HL-60/S4 (cell line): ENCODE results near the gene KRTAP4-4.
"Not testable (repeated sequence)": the region's sequence is repeated elsewhere in the genome, so short reads cannot be mapped to it uniquely, and the experiment has no call there.

Source experiments
- in situ Hi-C: fragments of 300-500 bp; cut with MboI; formaldehyde crosslinking; loops from 2 replicates; pipeline ENCODE4 v1.14.3; 2022; ENCODE audit warnings: low sequenced_read_pairs

KRTAP4-4 gene

DNA sequence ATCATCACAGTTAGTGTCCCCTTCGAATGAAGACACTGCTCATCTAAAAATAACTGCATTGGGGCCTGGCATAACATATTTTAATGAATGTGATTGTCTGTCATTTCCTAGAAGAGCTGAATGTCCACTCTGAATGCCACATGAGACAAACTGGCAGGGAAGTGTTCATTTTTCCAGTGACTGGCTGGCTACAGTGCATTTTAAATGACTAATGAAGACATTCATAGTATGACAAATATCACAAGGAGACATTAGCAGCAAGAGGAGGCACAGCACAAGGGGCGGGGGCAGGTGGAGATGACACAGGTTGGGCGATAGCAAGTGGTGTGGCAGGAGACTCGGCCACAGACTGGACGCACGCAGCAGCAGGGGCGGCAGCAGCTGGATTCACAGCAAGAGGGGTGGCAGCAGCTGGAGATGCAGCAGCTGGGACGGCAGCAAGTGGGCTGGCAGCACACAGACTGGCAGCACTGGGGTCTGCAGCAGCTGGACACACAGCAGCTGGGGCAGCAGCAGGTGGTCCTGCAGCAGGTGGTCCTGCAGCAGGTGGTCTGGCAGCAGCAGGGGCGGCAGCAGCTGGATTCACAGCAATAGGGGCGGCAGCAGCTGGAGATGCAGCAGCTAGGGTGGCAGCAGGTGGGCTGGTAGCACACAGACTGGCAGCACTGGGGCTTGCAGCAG lies 11.4 kb downstream of the KRTAP4-4 start:
- in situ Hi-C loops, result not testable (repeated sequence)

DNA sequence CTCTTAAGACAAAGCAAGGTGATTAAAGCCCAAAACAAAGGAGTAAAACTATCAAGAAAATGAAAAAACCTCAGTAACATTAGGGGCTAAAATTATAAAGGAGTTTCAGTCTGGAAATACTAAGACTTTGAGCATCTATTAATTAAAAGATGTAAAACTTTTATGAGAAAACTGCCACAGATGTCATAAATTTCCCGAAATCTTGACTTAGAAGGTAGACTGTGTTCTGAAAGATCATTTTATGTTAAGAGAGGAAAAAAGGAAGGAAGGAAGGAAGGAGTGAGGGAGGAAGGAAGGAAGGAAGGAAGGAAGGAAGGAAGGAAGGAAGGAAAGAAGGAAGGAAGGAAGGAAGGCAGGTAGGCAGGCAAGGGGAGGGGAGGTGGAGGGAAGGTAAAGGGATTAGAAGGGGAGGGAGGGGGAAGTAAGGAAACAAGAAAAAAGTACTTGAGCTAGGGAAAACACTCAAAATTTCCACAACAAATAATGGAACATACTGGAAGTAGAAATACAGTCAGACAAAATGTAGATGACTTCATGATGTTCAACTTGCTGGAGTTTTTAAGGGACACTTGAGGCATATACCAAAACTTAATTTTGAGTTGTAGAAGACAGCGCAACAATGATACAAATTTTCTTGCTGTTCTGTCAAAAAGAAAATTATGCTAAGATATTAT lies 12.9 kb downstream of the KRTAP4-4 start:
- in situ Hi-C loops, result no loop called here

GRCh38 chr17:41145261-41145660 lies 15.3 kb downstream of the KRTAP4-4 start:
- in situ Hi-C loops, result no loop called here

- in situ Hi-C loops, result no loop called here
Observed at GRCh38 chr17:41144846-41145245, 15.7 kb downstream of the KRTAP4-4 start.

DNA sequence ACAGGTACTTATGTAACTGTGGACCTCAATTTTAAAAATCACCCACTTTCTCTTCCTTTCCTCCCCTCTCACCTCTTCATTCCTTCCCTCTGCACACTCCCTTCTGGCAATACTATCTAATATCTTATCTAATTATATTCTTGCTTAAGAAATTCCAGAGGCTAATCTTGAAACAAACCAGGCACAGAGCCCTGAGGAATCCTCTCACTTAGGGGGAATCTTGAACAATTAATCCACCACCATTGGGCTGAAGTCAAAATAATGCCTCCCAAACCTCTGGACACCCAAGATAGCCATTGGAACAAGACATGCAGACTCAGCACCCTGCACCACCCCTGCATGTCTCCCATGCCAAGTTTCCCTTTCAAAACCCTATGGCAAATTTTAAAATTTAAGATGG lies 19.2 kb downstream of the KRTAP4-4 start:
- in situ Hi-C loops, result no loop called here

- in situ Hi-C loops, result no loop called here
Observed at GRCh38 chr17:41140360-41141131, 20.0 kb downstream of the KRTAP4-4 start, which contains the start of gene KRTAP4-6. Gene KRTAP4-6 (minus strand): TSS chr17:41140544. CDS start chr17:41140487, 57 bp downstream.

GRCh38 chr17:41139865-41140264 lies 20.7 kb downstream of the KRTAP4-4 start:
- in situ Hi-C loops, result not testable (repeated sequence)

GRCh38 chr17:41133880-41134735 lies 26.4 kb downstream of the KRTAP4-4 start:
- in situ Hi-C loops, result no loop called here

DNA sequence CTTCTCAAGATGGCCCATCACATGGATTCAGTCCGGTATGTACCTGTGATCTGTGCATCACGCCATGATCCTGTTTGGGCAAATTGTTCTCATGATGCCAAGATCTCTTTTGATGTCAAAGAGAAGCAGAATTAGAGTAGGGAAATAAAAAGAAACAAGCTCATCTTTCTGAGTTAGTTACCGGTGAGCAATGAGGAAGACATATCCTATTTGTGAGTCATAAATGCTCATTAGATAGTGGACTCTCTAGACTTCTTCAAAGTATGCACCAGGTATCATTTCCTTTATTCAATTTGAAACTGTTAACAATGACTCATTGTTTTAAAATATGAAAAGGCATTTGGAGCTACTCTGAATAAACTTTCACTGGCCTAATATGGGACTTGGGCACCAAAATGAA lies 28.6 kb downstream of the KRTAP4-4 start:
- in situ Hi-C loops, result no loop called here

DNA sequence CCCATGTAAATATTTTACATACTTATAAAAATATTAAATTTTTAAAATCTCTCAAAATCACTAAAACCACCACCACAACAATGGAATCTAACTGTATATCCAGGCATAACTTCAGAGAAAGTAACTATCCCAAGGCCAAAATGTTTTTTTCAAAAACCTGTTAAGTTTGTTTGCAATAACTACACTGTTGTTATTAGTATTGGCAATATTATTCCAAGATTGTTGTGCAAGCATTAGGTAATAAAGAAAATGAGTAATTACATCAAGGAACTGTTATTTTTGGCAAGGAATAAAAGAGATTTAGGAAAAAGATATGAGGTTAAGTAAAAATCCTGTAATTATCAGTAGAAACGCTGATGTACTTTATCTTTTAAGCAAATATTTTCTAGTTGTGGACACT lies 33.2 kb downstream of the KRTAP4-4 start:
- in situ Hi-C loops, result no loop called here

GRCh38 chr17:41126412-41126811 lies 34.1 kb downstream of the KRTAP4-4 start:
- in situ Hi-C loops, result no loop called here

DNA sequence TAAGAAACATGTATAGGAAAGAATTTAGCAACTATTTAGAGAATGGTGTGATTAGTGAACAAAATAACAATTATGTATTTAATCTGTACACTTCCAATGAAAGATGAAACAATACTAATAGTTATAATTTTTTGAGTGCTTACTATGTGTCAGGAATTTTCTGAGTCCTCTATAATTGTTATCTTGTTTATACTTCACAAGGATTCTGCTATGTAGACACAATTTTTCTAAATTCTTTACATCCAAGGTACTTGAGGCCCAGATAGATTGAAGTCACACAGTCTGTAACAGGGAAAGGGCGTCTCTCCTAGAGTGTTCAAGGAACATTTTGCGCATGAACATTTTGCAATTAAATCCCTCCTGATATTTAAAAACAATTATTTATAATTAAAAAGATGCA lies 35.5 kb downstream of the KRTAP4-4 start:
- in situ Hi-C loops, result no loop called here

GRCh38 chr17:41123991-41124371 lies 36.6 kb downstream of the KRTAP4-4 start, which contains the start of gene KRTAP4-12:
Gene KRTAP4-12 (minus strand): TSS chr17:41124182. CDS start chr17:41124122, 60 bp downstream.
- in situ Hi-C loops, result not testable (repeated sequence)

DNA sequence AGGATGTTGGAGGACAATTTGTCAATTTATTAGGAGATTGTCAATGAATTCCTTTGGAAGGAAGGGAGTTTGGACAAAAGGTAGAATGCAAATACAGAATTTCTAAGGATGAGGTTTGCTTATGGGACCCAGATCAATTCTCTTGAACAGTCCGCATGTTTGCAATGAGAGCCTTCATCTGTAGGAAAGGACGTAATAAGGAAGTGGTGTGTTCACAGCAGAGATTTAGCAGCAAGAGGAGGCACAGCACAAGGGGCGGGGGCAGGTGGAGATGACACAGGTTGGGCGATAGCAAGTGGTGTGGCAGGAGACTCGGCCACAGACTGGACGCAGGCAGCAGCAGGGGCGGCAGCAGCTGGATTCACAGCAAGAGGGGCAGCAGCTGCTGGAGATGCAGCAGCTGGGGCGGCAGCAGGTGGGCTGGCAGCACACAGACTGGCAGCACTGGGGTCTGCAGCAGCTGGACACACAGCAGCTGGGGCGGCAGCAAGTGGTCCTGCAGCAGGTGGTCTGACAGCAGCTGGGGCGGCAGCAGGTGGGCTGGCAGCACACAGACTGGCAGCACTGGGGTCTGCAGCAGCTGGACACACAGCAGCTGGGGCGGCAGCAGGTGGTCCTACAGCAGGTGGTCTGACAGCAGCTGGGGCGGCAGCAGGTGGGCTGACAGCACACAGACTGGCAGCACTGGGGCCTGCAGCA lies 37.1 kb downstream of the KRTAP4-4 start:
- in situ Hi-C loops, result not testable (repeated sequence)

- in situ Hi-C loops, result no loop called here
Observed at GRCh38 chr17:41121742-41122141, 38.8 kb downstream of the KRTAP4-4 start.

- in situ Hi-C loops, result not testable (repeated sequence)
Observed at GRCh38 chr17:41119696-41120690, 40.6 kb downstream of the KRTAP4-4 start.

GRCh38 chr17:41118721-41119120 lies 41.8 kb downstream of the KRTAP4-4 start:
- in situ Hi-C loops, result no loop called here

DNA sequence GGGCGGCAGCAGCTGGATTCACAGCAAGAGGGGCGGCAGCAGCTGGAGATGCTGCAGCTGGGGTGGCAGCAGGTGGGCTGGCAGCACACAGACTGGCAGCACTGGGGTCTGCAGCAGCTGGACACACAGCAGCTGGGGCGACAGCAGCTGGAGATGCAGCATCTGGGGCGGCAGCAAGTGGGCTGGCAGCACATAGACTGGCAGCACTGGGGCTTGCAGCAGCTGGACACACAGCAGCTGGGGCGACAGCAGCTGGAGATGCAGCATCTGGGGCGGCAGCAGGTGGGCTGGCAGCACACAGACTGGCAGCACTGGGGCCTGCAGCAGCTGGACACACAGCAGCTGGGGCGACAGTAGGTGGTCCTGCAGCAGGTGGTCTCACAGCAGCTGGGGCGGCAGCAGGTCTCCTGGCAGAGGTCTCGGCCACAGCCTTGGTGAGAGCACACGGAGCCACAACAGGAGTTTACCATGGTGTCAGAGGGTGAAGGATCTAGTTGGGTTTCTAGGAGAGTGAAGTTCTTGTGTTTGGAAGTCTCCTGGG lies 42.6 kb downstream of the KRTAP4-4 start, which contains the start of gene KRTAP4-11:
TSS of gene KRTAP4-11 (minus strand) at position 528 of the 541 bp plus-strand sequence. CDS start at position 470, 58 bp downstream.
- in situ Hi-C loops, result not testable (repeated sequence)
